Measurements from ENCODE around the gene ARHGAP21. TPM values are rescaled to one million over a fixed set of nuclear protein-coding genes. Genes with fewer than 3 reads are reported as not detected.

ARHGAP21 gene
- total RNA-seq, 1 experiment from 2014 or later: 59.4 TPM

DNA sequence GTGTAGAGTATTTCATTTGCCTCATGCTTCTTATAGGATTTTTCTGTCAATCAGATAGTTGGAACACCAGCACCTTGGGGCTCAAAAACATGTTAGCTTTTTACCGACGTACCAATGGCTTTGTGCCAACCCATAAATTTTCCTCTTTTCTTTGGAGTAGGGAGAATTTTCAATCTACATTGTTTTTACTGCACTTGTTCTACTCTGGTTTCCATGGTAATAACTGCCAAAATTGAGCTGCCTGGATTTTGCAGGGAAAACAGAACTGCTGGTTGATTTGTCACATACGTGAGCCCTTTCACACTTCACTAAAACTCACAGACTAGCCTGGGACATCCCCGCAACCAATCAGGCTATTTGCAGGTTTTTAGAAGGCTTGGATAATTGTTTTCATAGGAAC, 189.7 kb downstream of the ARHGAP21 start:
- WGBS (ENCODE audit: extremely low coverage, insufficient read length, low lambda C conversion rate): no CpG with 5 or more reads among the region's 4 CpGs
- Histone ChIP-seq H2BK20ac (ENCODE audit: low read depth, low read length, poor library complexity, severe bottlenecking) (no peak overlapping the region), H3K79me1 (ENCODE audit: insufficient read depth, low read depth, low read length, poor library complexity, severe bottlenecking) (no peaks in the 10 kb centered on the region), H3K4me1 (ENCODE audit: insufficient read depth, low read length) (no peaks in the 10 kb centered on the region), H2BK15ac (ENCODE audit: low read depth, low read length) (no peak overlapping the region), H3K4me2 (ENCODE audit: insufficient read depth, insufficient read length, low read length) (no peak overlapping the region), H4K8ac (replicated peaks; ENCODE audit: insufficient read length, low read depth, low read length) (no peak overlapping the region), H2AFZ (ENCODE audit: low read length) (no peak overlapping the region), H2BK5ac (ENCODE audit: insufficient read length, low read length) (no peak overlapping the region), H3K9me3 (ENCODE audit: control insufficient read depth, low read depth, low read length) (no peaks in the 10 kb centered on the region), H2BK12ac (ENCODE audit: insufficient read length, low read depth, low read length) (no peak overlapping the region), H4K91ac (ENCODE audit: insufficient read length, low read depth, low read length) (no peak overlapping the region), H2BK120ac (ENCODE audit: low read depth, low read length, poor library complexity, severe bottlenecking) (no peak overlapping the region), H3T11ph (ENCODE audit: low read length) (no peak overlapping the region), H3K18ac (ENCODE audit: insufficient read length, low read depth, low read length) (no peak overlapping the region), H3K4ac (ENCODE audit: low read depth, low read length) (no peak overlapping the region), H4K20me1 (ENCODE audit: control insufficient read depth, insufficient read depth, insufficient read length) (no peaks in the 10 kb centered on the region), H3K14ac (ENCODE audit: insufficient read depth, low read length) (no peak overlapping the region), H3K9ac (ENCODE audit: extremely low read depth, insufficient read length, low read length) (no peak overlapping the region), H3K79me2 (ENCODE audit: insufficient read depth, low read length) (no peaks in the 10 kb centered on the region), H3K23me2 (ENCODE audit: insufficient read length, low read depth, low read length, poor library complexity, severe bottlenecking) (no peaks in the 10 kb centered on the region), H2AK5ac (ENCODE audit: insufficient read length, low read length) (no peak overlapping the region), H3K27me3 (ENCODE audit: insufficient read depth, low read length) (no peaks in the 10 kb centered on the region), H3K23ac (ENCODE audit: insufficient read length, low read depth, low read length) (no peak overlapping the region), H3K27ac (ENCODE audit: insufficient read length, low read depth, low read length) (no peak overlapping the region), H4K5ac (ENCODE audit: insufficient read length, low read depth, low read length) (no peak overlapping the region), H3K56ac (ENCODE audit: insufficient read length, low read depth, low read length) (no peak overlapping the region)
- Mint-ChIP-seq H3K9me3 (no peaks in the 10 kb centered on the region), H3K4me3 (no peak overlapping the region), H3K27ac (no peak overlapping the region), H3K4me1 (no peaks in the 10 kb centered on the region), H3K36me3 (ENCODE audit: insufficient read depth in 1 of 3, low read depth in 3 of 3) (peaks cover 4 to 50% (median 40%) of the 10 kb centered on the region in 3 experiments), H3K27me3 (ENCODE audit: low read depth) (no peaks in the 10 kb centered on the region)
- TF ChIP-seq, protein P1, sequence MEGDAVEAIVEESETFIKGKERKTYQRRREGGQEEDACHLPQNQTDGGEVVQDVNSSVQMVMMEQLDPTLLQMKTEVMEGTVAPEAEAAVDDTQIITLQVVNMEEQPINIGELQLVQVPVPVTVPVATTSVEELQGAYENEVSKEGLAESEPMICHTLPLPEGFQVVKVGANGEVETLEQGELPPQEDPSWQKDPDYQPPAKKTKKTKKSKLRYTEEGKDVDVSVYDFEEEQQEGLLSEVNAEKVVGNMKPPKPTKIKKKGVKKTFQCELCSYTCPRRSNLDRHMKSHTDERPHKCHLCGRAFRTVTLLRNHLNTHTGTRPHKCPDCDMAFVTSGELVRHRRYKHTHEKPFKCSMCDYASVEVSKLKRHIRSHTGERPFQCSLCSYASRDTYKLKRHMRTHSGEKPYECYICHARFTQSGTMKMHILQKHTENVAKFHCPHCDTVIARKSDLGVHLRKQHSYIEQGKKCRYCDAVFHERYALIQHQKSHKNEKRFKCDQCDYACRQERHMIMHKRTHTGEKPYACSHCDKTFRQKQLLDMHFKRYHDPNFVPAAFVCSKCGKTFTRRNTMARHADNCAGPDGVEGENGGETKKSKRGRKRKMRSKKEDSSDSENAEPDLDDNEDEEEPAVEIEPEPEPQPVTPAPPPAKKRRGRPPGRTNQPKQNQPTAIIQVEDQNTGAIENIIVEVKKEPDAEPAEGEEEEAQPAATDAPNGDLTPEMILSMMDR (conservative IDR thresholded peaks at IDR 0.05): no peak
- DNase-seq: no peak

Other genes starting within 250 kb of the ARHGAP21 start
- 6.8 and 7.5 TPM in 2 replicates for gene PRTFDC1, start 228.7 kb upstream of the ARHGAP21 start, total RNA-seq (2021)

All from H9 (cell line).